HepG2 (cell line): ENCODE data around the gene SRF. TPM values are rescaled to one million over a fixed set of nuclear protein-coding genes. Genes with fewer than 3 reads are reported as not detected.

ENCODE experiments used
- AHR ChIP-seq: IDR thresholded peaks from 2 replicates; pipeline ENCODE4 v1.6.1; 2018; ENCODE audit warnings: missing genetic modification reagents, missing compliant biosample characterization
- FUBP1 ChIP-seq: sonication (generic); formaldehyde crosslinking; IDR thresholded peaks from 2 replicates; pipeline ENCODE4 v1.5.1; 2020; ENCODE audit warnings: missing genetic modification reagents, mild to moderate bottlenecking, borderline replicate concordance
- JUN ChIP-seq: sonication (generic); formaldehyde crosslinking; IDR thresholded peaks from 2 replicates; pipeline ENCODE4 v1.4.0; 2020; ENCODE audit warnings: mild to moderate bottlenecking, missing genetic modification reagents
- MNT ChIP-seq: fragments of 450-650 bp; IDR thresholded peaks from 2 replicates; pipeline ENCODE4 v1.6.1; 2016
- NCOA1 ChIP-seq: sonication (generic); formaldehyde crosslinking; IDR thresholded peaks from 2 replicates; pipeline ENCODE4 v1.9.0; 2021; ENCODE audit warnings: missing genetic modification reagents
- PAWR ChIP-seq: sonication (generic); formaldehyde crosslinking; IDR thresholded peaks from 2 replicates; pipeline ENCODE4 v1.4.0; 2020; ENCODE audit warnings: missing genetic modification reagents, mild to moderate bottlenecking, borderline replicate concordance
- ZBTB14 ChIP-seq: sonication (generic); formaldehyde crosslinking; IDR thresholded peaks from 2 replicates; pipeline ENCODE4 v1.4.0; 2020; ENCODE audit warnings: missing genetic modification reagents
- ZNF44 ChIP-seq: sonication (generic); formaldehyde crosslinking; IDR thresholded peaks from 2 replicates; pipeline ENCODE4 v1.5.1; 2020; ENCODE audit warnings: mild to moderate bottlenecking, missing genetic modification reagents
- ZNF572 ChIP-seq: sonication (generic); formaldehyde crosslinking; IDR thresholded peaks from 2 replicates; pipeline ENCODE4 v1.5.1; 2020; ENCODE audit warnings: mild to moderate bottlenecking, missing genetic modification reagents
- ZNF619 ChIP-seq: sonication (generic); formaldehyde crosslinking; IDR thresholded peaks from 2 replicates; pipeline ENCODE4 v1.4.0; 2020; ENCODE audit warnings: mild to moderate bottlenecking, missing genetic modification reagents
- ZNF720 ChIP-seq: sonication (generic); formaldehyde crosslinking; IDR thresholded peaks from 2 replicates; pipeline ENCODE4 v1.4.0; 2020; ENCODE audit warnings: missing genetic modification reagents
- ZNF776 ChIP-seq: sonication (generic); formaldehyde crosslinking; IDR thresholded peaks from 2 replicates; pipeline ENCODE4 v1.4.0; 2020; ENCODE audit warnings: mild to moderate bottlenecking, missing genetic modification reagents
- ZNF891 ChIP-seq: sonication (generic); formaldehyde crosslinking; IDR thresholded peaks from 2 replicates; pipeline ENCODE4 v1.5.0; 2020; ENCODE audit warnings: mild to moderate bottlenecking, missing genetic modification reagents
- ZSCAN31 ChIP-seq: sonication (generic); formaldehyde crosslinking; IDR thresholded peaks from 2 replicates; pipeline ENCODE4 v1.5.0; 2020; ENCODE audit warnings: low read depth, mild to moderate bottlenecking, missing genetic modification reagents
- polyA plus RNA-seq, 8 experiments: library from polyadenylated mRNA; depleted of rRNA in 3 of 8; stranded (reverse) in 7 of 8; unstranded in 1 of 8; fragments of >200 nt; fragmentation: Illumina TruSeq in 4 of 8; extraction: Trizol in 4 of 8; gene quantifications; 2 replicates each; pipeline versions ENCODE4 v1.2.1 to v1.2.3, GENCODE V29; 2011 to 2016; ENCODE audit warnings: low read depth in 4 of 8, missing spikeins in 1 of 8, mixed read lengths in 1 of 8; ENCODE audit not compliant: insufficient read depth in 1 of 8
- total RNA-seq, 5 experiments: library from RNA; depleted of rRNA; stranded (reverse); fragments of >200 nt; fragmentation: Illumina TruSeq; extraction: Trizol; gene quantifications; 2 replicates each; pipeline ENCODE4 v1.2.3, GENCODE V29; 2016; ENCODE audit warnings: low read depth in 1 of 5
- TF ChIP-seq, protein P1 (sequence below): sonication (generic); formaldehyde crosslinking; IDR thresholded peaks from 2 replicates; pipeline ENCODE4 v1.5.1; 2020; ENCODE audit warnings: mild to moderate bottlenecking, missing genetic modification reagents
- TF ChIP-seq, protein P2 (sequence below): sonication (generic); formaldehyde crosslinking; IDR thresholded peaks from 2 replicates; pipeline ENCODE4 v1.5.1; 2020; ENCODE audit warnings: mild to moderate bottlenecking, moderate library complexity, missing genetic modification reagents

The SRF gene
- total and polyA plus RNA-seq, 2 of the 13 experiments (the other 11 are each of a cell fraction or from before 2014, with no cell fraction given): 25.5 to 44.1 TPM

DNA sequence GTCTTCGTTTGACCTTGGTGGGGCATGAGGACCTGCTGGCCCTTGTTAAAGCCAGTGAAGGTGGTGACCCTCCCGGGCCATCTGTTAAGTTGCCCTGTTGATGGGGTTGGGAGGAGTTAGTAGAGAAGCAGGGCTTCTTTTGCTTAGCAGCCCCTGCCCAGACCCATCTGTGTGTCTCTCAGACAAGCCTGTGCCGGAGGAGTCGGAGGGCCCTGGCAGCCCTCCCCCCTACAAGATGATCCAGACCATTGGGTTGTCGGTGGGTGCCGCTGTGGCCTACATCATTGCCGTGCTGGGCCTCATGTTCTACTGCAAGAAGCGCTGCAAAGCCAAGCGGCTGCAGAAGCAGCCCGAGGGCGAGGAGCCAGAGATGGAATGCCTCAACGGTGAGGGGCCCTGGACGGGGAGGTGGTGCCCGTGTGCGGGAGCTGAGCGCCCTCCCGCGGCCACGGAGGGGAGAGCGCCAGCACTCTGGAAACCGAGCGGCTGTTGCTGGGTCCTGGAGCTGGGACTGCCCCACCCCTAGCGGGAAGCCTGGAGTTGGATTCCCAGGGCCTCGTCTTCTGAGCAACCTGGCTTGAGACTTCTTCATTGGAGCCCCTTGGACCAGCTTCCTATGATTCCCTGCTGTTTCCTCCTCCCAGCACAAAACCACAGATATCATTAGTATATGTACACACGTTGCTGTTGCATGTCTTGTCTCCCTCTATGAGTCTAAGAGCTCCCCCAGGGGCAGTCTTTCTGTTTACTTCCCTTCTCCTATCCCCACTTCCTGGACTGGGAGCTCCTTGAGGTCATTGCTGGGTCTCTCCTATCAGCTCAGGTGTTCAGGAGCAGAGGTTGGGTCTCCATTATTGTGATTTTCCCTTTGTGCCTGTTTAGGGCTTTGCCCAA is 27.6 kb upstream of the SRF start (continued):
- TF ChIP-seq, protein P1, sequence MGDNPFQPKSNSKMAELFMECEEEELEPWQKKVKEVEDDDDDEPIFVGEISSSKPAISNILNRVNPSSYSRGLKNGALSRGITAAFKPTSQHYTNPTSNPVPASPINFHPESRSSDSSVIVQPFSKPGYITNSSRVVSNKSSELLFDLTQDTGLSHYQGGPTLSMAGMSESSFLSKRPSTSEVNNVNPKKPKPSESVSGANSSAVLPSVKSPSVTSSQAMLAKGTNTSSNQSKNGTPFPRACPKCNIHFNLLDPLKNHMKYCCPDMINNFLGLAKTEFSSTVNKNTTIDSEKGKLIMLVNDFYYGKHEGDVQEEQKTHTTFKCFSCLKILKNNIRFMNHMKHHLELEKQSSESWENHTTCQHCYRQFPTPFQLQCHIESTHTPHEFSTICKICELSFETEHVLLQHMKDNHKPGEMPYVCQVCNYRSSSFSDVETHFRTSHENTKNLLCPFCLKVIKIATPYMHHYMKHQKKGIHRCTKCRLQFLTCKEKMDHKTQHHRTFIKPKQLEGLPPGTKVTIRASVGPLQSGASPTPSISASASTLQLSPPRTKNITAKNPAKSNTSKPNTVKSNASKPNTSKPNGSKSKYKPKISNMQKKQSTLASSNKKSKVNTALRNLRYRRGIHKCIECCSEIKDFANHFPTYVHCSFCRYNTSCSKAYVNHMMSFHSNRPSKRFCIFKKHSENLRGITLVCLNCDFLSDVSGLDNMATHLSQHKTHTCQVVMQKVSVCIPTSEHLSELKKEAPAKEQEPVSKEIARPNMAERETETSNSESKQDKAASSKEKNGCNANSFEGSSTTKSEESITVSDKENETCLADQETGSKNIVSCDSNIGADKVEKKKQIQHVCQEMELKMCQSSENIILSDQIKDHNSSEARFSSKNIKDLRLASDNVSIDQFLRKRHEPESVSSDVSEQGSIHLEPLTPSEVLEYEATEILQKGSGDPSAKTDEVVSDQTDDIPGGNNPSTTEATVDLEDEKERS (CRISPR knock-in tag): peak; percentile 50; the same call in 1 of the 2 replicates
- TF ChIP-seq, protein P2, sequence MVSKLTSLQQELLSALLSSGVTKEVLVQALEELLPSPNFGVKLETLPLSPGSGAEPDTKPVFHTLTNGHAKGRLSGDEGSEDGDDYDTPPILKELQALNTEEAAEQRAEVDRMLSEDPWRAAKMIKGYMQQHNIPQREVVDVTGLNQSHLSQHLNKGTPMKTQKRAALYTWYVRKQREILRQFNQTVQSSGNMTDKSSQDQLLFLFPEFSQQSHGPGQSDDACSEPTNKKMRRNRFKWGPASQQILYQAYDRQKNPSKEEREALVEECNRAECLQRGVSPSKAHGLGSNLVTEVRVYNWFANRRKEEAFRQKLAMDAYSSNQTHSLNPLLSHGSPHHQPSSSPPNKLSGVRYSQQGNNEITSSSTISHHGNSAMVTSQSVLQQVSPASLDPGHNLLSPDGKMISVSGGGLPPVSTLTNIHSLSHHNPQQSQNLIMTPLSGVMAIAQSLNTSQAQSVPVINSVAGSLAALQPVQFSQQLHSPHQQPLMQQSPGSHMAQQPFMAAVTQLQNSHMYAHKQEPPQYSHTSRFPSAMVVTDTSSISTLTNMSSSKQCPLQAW: peak; percentile 92
- peak; percentile 71 for TF ChIP-seq ZNF891 (CRISPR knock-in tag)
- TF ChIP-seq JUN (CRISPR knock-in tag): no peak
- no peak for TF ChIP-seq ZNF44
- TF ChIP-seq ZSCAN31 (CRISPR knock-in tag): peak; percentile 86
- no peak for TF ChIP-seq PAWR
- TF ChIP-seq ZNF720 (CRISPR knock-in tag): no peak
- no peak for TF ChIP-seq ZNF572 (CRISPR knock-in tag)
- TF ChIP-seq MNT: no peak
- no peak for TF ChIP-seq ZNF776
- no peak for TF ChIP-seq FUBP1 (CRISPR knock-in tag)
- TF ChIP-seq AHR (CRISPR knock-in tag): 0 out of 2 replicates have a peak, but pooled peaks have one; percentile 64
- no peak; the same call in 1 of the 2 replicates for TF ChIP-seq ZBTB14 (CRISPR knock-in tag)
- TF ChIP-seq NCOA1 (CRISPR knock-in tag): no peak
- peak; percentile 97 for TF ChIP-seq ZNF619 (CRISPR knock-in tag)
